SK-N-SH (cell line): ENCODE measurements around the gene MED7. TPM values are rescaled to one million over a fixed set of nuclear protein-coding genes. Genes with fewer than 3 reads are reported as not detected.

Experiments used
- CTCF ChIA-PET: fragments of 300-600, 350-600 bp; formaldehyde crosslinking; extraction: SDS; loops from one replicate; lab custom pipeline; 2021; lab: Yijun Ruan, JAX
- POLR2A ChIA-PET: fragments of 350-600 bp; sonication (Branson Sonifier 250); formaldehyde crosslinking; extraction: SDS; loops from one replicate; lab custom pipeline; 2020; ENCODE audit warnings: antibody characterized with exemption, inconsistent platforms; lab: Yijun Ruan, JAX
- DNase-seq: peaks from one replicate; pipeline ENCODE4 v3.0.0; 2012
- H2AFZ ChIP-seq: fragments of 200-600 bp; sonication (generic); 2 replicates; pipeline ENCODE4 v1.8.1; 2016; ENCODE audit warnings: antibody characterized with exemption, mild to moderate bottlenecking, low read depth
- H3F3A ChIP-seq: fragments of 200-600 bp; sonication (generic); replicated peaks from 2 replicates; pipeline ENCODE3; 2016; ENCODE audit warnings: antibody characterized with exemption, mild to moderate bottlenecking; ENCODE audit not compliant: insufficient read depth
- H3K27ac ChIP-seq, 2 experiments: fragments of 200-500 bp in 1 of 2; fragments of 200-600 bp in 1 of 2; sonication (Bioruptor generic) in 1 of 2; sonication (generic), shearing (Covaris generic) in 1 of 2; 2 replicates each; pipeline versions ENCODE4 v1.5.1 to v1.6.1; 2014 to 2016; ENCODE audit warnings: low read depth in 2 of 2, inconsistent platforms in 1 of 2, low read length in 1 of 2, mild to moderate bottlenecking in 1 of 2, mixed read lengths in 1 of 2
- H3K27me3 ChIP-seq: fragments of 200-600 bp; sonication (generic), shearing (Covaris generic); 2 replicates; pipeline ENCODE4 v1.6.1; 2016; ENCODE audit warnings: mixed run types; ENCODE audit not compliant: insufficient read depth
- H3K36me3 ChIP-seq, 2 experiments: fragments of 200-500 bp in 1 of 2; fragments of 200-600 bp in 1 of 2; sonication (Bioruptor generic) in 1 of 2; sonication (generic) in 1 of 2; replicated peaks in 1 of 2; 2 replicates each; pipeline versions ENCODE3 to v1.5.1; 2014 to 2016; ENCODE audit warnings: low read length in 1 of 2, mild to moderate bottlenecking in 1 of 2; ENCODE audit not compliant: insufficient read depth in 2 of 2, control insufficient read depth in 1 of 2
- H3K4me1 ChIP-seq, 2 experiments: fragments of 200-500 bp in 1 of 2; fragments of 200-600 bp in 1 of 2; sonication (Bioruptor generic) in 1 of 2; sonication (generic), shearing (Covaris generic) in 1 of 2; 2 replicates each; pipeline versions ENCODE4 v1.5.1 to v1.6.1; 2014 to 2016; ENCODE audit warnings: low read depth in 1 of 2, low read length in 1 of 2, mixed run types in 1 of 2; ENCODE audit not compliant: insufficient read depth in 2 of 2, control insufficient read depth in 1 of 2
- H3K4me2 ChIP-seq: fragments of 200-600 bp; sonication (generic), shearing (Covaris generic); 2 replicates; pipeline ENCODE4 v1.6.1; 2017; ENCODE audit warnings: mixed run types
- H3K4me3 ChIP-seq, 2 experiments: fragments of 200-500 bp in 1 of 2; fragments of 200-600 bp in 1 of 2; sonication (Bioruptor generic) in 1 of 2; sonication (generic), shearing (Covaris generic) in 1 of 2; 2 replicates each; pipeline versions ENCODE4 v1.5.1 to v1.8.1; 2014 to 2016; ENCODE audit warnings: low read depth in 2 of 2, inconsistent platforms in 1 of 2, low read length in 1 of 2, mild to moderate bottlenecking in 1 of 2, mixed read lengths in 1 of 2, moderate library complexity in 1 of 2
- H3K79me2 ChIP-seq: fragments of 200-600 bp; sonication (generic); 2 replicates; pipeline ENCODE4 v1.8.1; 2017; ENCODE audit warnings: mild to moderate bottlenecking; ENCODE audit not compliant: insufficient read depth
- H3K9ac ChIP-seq: fragments of 200-600 bp; sonication (generic); 2 replicates; pipeline ENCODE4 v1.6.1; 2017; ENCODE audit warnings: mixed run types
- H3K9me2 ChIP-seq: fragments of 200-600 bp; sonication (generic); 2 replicates; pipeline ENCODE4 v1.6.1; 2017; ENCODE audit warnings: mixed run types
- H3K9me3 ChIP-seq: fragments of 200-600 bp; sonication (generic); 2 replicates; pipeline ENCODE4 v1.6.1; 2017; ENCODE audit warnings: mixed run types, mild to moderate bottlenecking, moderate library complexity
- H4K20me1 ChIP-seq: fragments of 200-600 bp; sonication (generic); 2 replicates; pipeline ENCODE4 v1.6.1; 2017; ENCODE audit warnings: mild to moderate bottlenecking, mixed run types; ENCODE audit not compliant: insufficient read depth
- CHD2 ChIP-seq: fragments of 150-350 bp; IDR thresholded peaks from 2 replicates; pipeline ENCODE4 v1.6.1; 2018; ENCODE audit warnings: low read length; ENCODE audit not compliant: partially characterized antibody
- CTCF ChIP-seq: fragments of 200-600 bp; sonication (generic); IDR thresholded peaks from 2 replicates; pipeline ENCODE4 v1.6.1; 2017; ENCODE audit warnings: antibody characterized with exemption, mild to moderate bottlenecking, moderate library complexity
- ELF1 ChIP-seq: IDR thresholded peaks from 2 replicates; pipeline ENCODE4 v1.4.0; 2012
- EP300 ChIP-seq, 2 experiments: IDR thresholded peaks; 2 replicates each; pipeline versions ENCODE4 v1.4.0 to v1.6.1; 2012; ENCODE audit warnings: borderline replicate concordance in 1 of 2, low read depth in 1 of 2, low read length in 1 of 2
- FOSL2 ChIP-seq: IDR thresholded peaks from 2 replicates; pipeline ENCODE4 v1.4.0; 2012; ENCODE audit warnings: low read depth, mild to moderate bottlenecking, moderate library complexity, borderline replicate concordance
- FOXJ3 ChIP-seq: sonication (generic); formaldehyde crosslinking; IDR thresholded peaks from 2 replicates; pipeline ENCODE4 v1.5.1; 2020; ENCODE audit warnings: mild to moderate bottlenecking, missing genetic modification reagents
- MAX ChIP-seq: IDR thresholded peaks from 2 replicates; pipeline ENCODE4 v1.4.0; 2012; ENCODE audit warnings: low read depth
- NFIC ChIP-seq: IDR thresholded peaks from 2 replicates; pipeline ENCODE4 v1.4.0; 2012; ENCODE audit warnings: borderline replicate concordance
- SIN3A ChIP-seq: IDR thresholded peaks from 2 replicates; pipeline ENCODE4 v1.6.1; 2012; ENCODE audit warnings: low read depth, mild to moderate bottlenecking, low read length, moderate library complexity, borderline replicate concordance
- SMC3 ChIP-seq: IDR thresholded peaks from 2 replicates; pipeline ENCODE4 v1.6.1; 2012; ENCODE audit warnings: low read depth, low read length, improper control_type of control experiment
- YY1 ChIP-seq: IDR thresholded peaks from 2 replicates; pipeline ENCODE4 v1.4.0; 2012; ENCODE audit warnings: low read depth, mild to moderate bottlenecking
- ZBTB33 ChIP-seq: IDR thresholded peaks from 2 replicates; pipeline ENCODE4 v1.4.0; 2012; ENCODE audit warnings: low read depth, borderline replicate concordance
- WGBS: methylation state at CpG from one replicate; pipeline ENCODE4 v1.1.6; 2017; ENCODE audit warnings: low lambda C conversion rate; 5-methylcytosine and 5-hydroxymethylcytosine counted together
- polyA plus RNA-seq, 3 experiments: library from polyadenylated mRNA; depleted of rRNA; stranded (reverse); fragments of >200 nt; gene quantifications; 2 replicates each; pipeline ENCODE4 v1.2.3, GENCODE V29; 2012

The MED7 gene
- polyA plus RNA-seq, 1 of the 3 experiments (the other 2 are of a cell fraction) = 5.3 TPM

GRCh38 chr5:157180374-157181264 lies 38.0 kb upstream of the MED7 start, which contains the start of gene ITK:
Gene ITK (plus strand): TSS chr5:157180840. CDS start chr5:157180978, 138 bp downstream.
- CTCF ChIA-PET = interaction anchor here (0.6 kb wide), 1 partner anchor 985 kb away, joined by 5 read pairs; no protein-coding TSS in a partner anchor
- H3K79me2 ChIP-seq = no peaks in the 10 kb centered on the region
- no peak within 1 kb of the TSS for H3K4me3 ChIP-seq
- no peaks in the 10 kb centered on the region; the same call in 1 of the 2 replicates for H3K27me3 ChIP-seq
- H2AFZ ChIP-seq = no peak within 1 kb of the TSS
- no peak within 1 kb of the TSS for H3K9ac ChIP-seq
- no peaks in the 10 kb centered on the region for H3K9me3 ChIP-seq
- no peak within 1 kb of the TSS for H3K4me2 ChIP-seq
- TF ChIP-seq SIN3A = no peak
- TF ChIP-seq FOXJ3 (CRISPR knock-in tag) = no peak
- TF ChIP-seq ZBTB33 = no peak
- no peak for TF ChIP-seq CHD2
- no peak for TF ChIP-seq YY1
- no peak for TF ChIP-seq NFIC
- TF ChIP-seq MAX = no peak
- TF ChIP-seq CTCF = no peak
- TF ChIP-seq SMC3 = no peak
- no peak for TF ChIP-seq FOSL2
- TF ChIP-seq EP300 (IDR thresholded peaks at IDR 0.05; ENCODE audit: borderline replicate concordance in 1 of 2, low read depth in 1 of 2, low read length in 1 of 2) = no peak
- no peak for TF ChIP-seq ELF1
- POLR2A ChIA-PET = interaction anchor here (0.6 kb wide), 1 partner anchor 342 kb away, joined by 9 read pairs; no protein-coding TSS in a partner anchor
- WGBS = 21% methylated on average over 8 of the region's 8 CpGs
- no peak within 1 kb of the TSS for H3K27ac ChIP-seq
- H4K20me1 ChIP-seq = no peaks in the 10 kb centered on the region
- H3K9me2 ChIP-seq = no peaks in the 10 kb centered on the region
- no peaks in the 10 kb centered on the region for H3F3A ChIP-seq
- no peaks in the 10 kb centered on the region for H3K36me3 ChIP-seq
- DNase-seq = no peak
- H3K4me1 ChIP-seq = no peaks in the 10 kb centered on the region
